Erythroblast (primary cell): ENCODE results near the gene RASL11A.

Experiments used
- DNase-seq, 2 experiments: peaks; one replicate each; lab custom pipeline; 2025; lab: John Stamatoyannopoulos, UW
- GATA1 ChIP-seq: IDR thresholded peaks from 2 replicates; pipeline ENCODE4 v1.6.1; 2011; ENCODE audit warnings: low read depth, mild to moderate bottlenecking, control low read depth, low read length, moderate library complexity
- POLR2A ChIP-seq: IDR thresholded peaks from 2 replicates; pipeline ENCODE4 v1.6.1; 2011; ENCODE audit warnings: mild to moderate bottlenecking, low read length

RASL11A gene

GRCh38 chr13:27296496-27296895, 25.9 kb downstream of the RASL11A start:
- DNase-seq, result no peak
- no peak for TF ChIP-seq POLR2A
- no peak for TF ChIP-seq GATA1

DNA sequence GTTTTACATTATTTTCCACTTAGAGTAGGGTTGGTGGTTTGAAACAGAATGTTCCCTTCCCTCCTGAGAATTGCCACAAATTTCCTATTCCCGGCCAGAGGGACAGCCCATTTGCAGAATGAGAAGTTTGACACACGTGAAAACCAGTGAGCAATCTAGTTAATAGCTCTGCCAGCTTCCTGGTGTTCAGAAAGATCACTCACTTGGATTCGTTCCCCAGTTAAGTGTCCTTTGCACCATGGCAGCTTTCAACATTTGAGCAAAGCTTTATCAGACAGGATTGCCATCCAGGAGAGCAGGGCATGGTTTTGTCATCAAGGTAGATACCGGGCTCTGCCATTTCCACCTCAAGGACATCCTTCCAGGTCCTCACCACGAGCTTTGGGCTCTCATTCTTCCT, 28.2 kb downstream of the RASL11A start:
- TF ChIP-seq POLR2A (no peak), GATA1 (no peak)
- no peak for DNase-seq

DNA sequence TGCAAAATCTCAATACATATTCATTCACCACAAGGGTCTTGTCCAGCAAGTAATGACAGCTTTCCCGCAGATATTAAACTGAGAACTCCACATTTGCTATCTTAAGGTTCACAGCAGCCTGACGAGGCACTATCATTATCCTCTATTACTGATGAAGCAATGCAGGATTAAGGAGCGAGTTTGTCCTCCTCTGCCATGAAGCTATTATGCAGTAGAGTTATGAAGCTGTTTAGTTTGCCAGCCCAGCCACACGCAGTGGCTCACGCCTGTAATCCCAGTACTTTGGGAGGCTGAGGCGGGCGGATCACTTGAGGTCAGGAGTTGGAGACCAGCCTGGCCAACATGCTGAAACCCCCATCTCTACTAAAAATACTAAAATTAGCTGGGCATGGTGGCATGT, 29.8 kb downstream of the RASL11A start:
- DNase-seq, result peak in 1 of 2 experiments; percentile 9

- TF ChIP-seq POLR2A (no peak), GATA1 (no peak)
- no peak for DNase-seq
Observed at GRCh38 chr13:27300941-27301586, 30.4 kb downstream of the RASL11A start.

- TF ChIP-seq GATA1, result no peak
- TF ChIP-seq POLR2A, result no peak
- DNase-seq, result no peak
Observed at GRCh38 chr13:27302643-27303262, 32.1 kb downstream of the RASL11A start.

- DNase-seq, result no peak
- TF ChIP-seq GATA1 (no peak), POLR2A (no peak)
Observed at GRCh38 chr13:27304099-27304498, 33.5 kb downstream of the RASL11A start.

DNA sequence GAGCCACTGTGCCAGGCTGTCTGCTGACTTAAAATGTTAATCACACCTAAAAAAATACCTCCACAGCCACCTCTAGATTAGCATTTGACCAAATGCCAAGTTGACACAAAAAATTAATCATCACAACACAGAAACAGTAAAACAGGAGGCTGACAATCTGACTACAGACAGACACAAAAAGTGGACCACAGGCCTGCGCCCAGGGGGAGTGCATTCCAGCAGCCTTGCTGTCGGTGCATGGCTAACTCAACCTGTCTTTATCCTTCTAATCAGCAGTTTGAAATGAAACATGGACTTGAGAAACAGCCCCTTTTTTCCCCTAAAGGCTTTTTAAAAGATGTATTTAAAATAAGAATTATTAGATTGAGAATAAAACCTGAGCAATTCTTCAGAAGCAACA, 34.0 kb downstream of the RASL11A start:
- TF ChIP-seq POLR2A, result no peak
- TF ChIP-seq GATA1, result no peak
- no peak for DNase-seq

GRCh38 chr13:27306364-27306763, 35.7 kb downstream of the RASL11A start:
- TF ChIP-seq POLR2A (no peak), GATA1 (no peak)
- DNase-seq, result no peak

DNA sequence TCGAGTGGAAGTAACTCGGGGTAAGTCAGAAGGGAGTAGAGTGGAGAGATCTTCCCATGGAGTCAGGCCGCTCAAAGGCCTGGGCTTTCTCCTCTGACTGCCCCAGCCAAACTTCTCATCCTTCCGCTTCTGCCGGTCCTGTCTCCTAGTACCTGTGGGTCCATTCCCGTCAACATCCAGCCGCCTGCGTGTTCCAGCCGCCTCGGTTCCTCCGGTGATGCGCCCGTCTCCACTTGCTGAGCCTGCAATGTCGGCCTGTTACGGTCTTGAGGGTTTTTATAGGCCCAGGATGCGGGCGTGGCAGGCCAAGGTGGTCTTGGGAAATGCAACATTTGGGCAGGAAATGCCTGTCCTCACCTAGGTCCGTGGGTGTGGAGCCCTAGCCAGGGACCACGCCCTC, 38.3 kb downstream of the RASL11A start:
- no peak for DNase-seq
- no peak for TF ChIP-seq GATA1
- TF ChIP-seq POLR2A, result no peak

- DNase-seq, result peak in 1 of 2 experiments; percentile 47
- no peak for TF ChIP-seq GATA1
- no peak for TF ChIP-seq POLR2A
Observed at GRCh38 chr13:27309401-27309958, 38.9 kb downstream of the RASL11A start.

DNA sequence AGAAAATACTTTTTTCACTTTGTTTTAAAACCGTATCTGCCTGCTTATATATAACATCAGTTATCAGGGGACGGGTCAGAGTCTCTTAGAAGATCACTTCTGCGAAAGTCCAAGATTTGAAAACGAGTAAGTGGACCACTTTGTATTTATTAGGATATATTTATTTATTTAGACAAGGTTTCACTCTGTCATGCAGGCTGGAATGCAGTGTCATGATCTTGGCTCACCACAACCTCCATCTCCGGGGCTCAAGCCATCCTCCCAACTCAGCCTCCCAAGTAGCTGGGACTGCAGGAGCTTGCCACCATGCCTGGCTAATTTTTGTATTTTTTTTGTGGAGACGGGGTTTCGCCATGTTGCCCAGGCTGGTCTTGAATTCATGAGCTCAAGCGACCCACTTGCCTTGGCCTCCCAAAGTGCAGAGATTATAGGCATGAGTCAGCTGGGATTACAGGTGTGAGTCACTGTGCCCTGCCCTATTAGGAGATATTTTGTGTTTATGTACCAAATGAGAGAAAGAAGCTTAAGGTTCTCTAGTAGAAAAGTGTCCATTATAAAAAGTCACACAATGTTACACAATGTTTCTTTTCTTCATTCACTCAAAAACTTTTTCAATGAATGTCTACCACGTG, 39.5 kb downstream of the RASL11A start:
- TF ChIP-seq GATA1 (no peak), POLR2A (no peak)
- peak in 1 of 2 experiments; percentile 54 for DNase-seq

DNA sequence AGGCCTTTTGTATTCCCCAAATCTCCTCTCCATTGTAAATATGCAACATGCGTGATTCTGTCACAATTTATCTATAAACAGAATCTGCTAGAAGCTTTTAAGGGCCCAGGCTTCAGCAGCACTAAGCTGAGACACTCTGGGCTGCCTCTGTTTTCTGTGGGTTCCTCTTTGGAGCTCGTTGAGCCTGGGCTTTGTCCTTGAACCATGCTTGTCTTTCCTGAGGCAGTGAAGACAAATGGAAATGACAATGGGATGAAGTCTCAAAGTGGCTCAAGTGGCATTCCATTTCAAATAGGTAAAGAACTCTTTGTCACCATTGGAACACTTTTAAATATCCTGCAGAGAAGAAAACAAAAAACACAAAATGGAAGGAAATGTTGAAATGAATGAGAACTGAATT, 40.3 kb downstream of the RASL11A start:
- no peak for DNase-seq
- TF ChIP-seq POLR2A (no peak), GATA1 (no peak)

- TF ChIP-seq GATA1 (no peak), POLR2A (no peak)
- DNase-seq, result no peak
Observed at GRCh38 chr13:27311518-27312210, 41.0 kb downstream of the RASL11A start.

DNA sequence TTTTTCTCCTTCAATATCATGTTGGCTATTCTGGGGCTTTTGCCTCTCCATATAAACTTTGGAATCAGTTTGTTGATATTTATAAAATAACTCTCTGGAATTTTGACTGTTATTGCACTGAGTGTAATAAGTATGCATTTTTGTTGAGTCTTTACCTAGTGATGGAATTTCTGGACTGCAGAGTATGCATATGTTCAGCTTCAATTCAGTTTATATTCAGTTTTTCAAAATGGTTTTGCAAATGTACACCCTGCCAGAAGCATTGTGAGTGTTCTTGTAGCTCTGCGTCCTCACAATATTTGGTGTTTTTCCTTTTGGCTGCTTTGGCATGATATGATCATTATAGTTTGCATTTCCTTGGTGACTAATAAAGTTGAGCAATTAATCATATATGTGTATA, 43.1 kb downstream of the RASL11A start:
- no peak for TF ChIP-seq POLR2A
- TF ChIP-seq GATA1, result no peak
- DNase-seq, result no peak
